T-helper 2 cell treated with Interferon-gamma antibody and Interleukin-4, amounts not matched to agents 5 μg/mL and 100 μg/mL, for 36 hours (primary cell): ENCODE data around the gene RNPC3.
"Not testable (repeated sequence)": the region's sequence is repeated elsewhere in the genome, so short reads cannot be mapped to it uniquely, and the experiment has no call there.

Experiments
- DNase-seq: peaks from one replicate; pipeline ENCODE4 v3.0.0; 2021; ENCODE audit warnings: low spot score
- H3K27ac Mint-ChIP-seq: one replicate; pipeline ENCODE4 v1.8.0; 2021; ENCODE audit warnings: mild to moderate bottlenecking, mixed read lengths
- H3K27me3 Mint-ChIP-seq: one replicate; pipeline ENCODE4 v1.8.0; 2021; ENCODE audit warnings: low read depth, mixed read lengths
- H3K36me3 Mint-ChIP-seq: one replicate; pipeline ENCODE4 v1.8.0; 2021; ENCODE audit warnings: low read depth, mixed read lengths
- H3K4me1 Mint-ChIP-seq: one replicate; pipeline ENCODE4 v1.8.0; 2021; ENCODE audit warnings: low read depth, mixed read lengths
- H3K4me3 Mint-ChIP-seq: one replicate; pipeline ENCODE4 v1.8.0; 2022; ENCODE audit warnings: mild to moderate bottlenecking, moderate library complexity, mixed read lengths
- H3K9me3 Mint-ChIP-seq: one replicate; pipeline ENCODE4 v1.8.0; 2021; ENCODE audit warnings: mixed read lengths

Gene RNPC3

DNA sequence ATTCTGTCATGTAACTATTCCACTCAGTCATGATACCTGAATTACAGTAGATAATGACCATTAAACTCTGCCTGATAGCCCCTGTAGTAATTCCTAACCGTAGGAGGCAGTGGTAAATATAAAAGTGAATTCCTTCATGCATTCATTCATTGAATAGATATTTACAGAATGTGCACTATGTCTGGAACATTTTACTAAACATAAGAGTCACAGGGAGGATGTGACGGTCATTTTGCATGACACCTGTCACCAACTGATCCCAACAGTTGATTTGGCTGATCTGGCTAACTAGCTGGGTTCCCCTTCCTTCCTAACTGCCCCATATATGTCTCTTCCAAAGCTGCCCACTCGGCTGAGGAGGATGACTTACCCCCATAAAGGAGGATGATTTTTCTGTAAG is 2.2 kb upstream of the RNPC3 start:
- no peak for DNase-seq
- peaks cover 6% of the 10 kb centered on the region for H3K36me3 Mint-ChIP-seq
- H3K27me3 Mint-ChIP-seq = peaks cover 7% of the 10 kb centered on the region
- H3K4me1 Mint-ChIP-seq = peaks cover 22% of the 10 kb centered on the region
- H3K4me3 Mint-ChIP-seq = no peak overlapping the region
- no peaks in the 10 kb centered on the region for H3K9me3 Mint-ChIP-seq
- no peak overlapping the region for H3K27ac Mint-ChIP-seq

DNA sequence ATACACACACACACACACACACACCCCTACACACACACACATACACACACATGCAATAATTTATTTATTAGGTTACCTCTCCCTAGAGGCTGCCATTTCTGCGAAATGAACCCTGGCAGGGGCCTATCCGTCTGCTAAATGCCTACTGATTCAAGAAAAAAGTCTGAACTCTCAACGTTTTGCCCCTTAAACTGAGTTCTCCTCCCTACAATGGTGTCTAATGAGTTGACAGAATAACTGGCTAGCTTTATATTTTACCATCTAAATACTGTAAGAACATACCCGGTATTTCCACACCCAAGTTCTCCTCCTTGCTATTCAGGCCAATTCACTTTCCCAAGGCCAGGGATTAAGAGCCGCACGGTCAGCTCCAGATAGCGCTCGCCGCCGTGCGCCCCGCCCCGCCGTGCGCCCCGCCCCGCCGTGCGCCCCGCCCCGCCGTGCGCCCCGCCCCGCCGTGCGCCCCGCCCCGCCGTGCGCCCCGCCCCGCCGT is 339 bp upstream of the RNPC3 start:
- Mint-ChIP-seq H3K27ac (peak overlapping the region; percentile 60), H3K27me3 (peaks cover 7% of the 10 kb centered on the region), H3K9me3 (no peaks in the 10 kb centered on the region), H3K4me3 (peak overlapping the region; percentile 79), H3K36me3 (peaks cover 14% of the 10 kb centered on the region), H3K4me1 (peaks cover 31% of the 10 kb centered on the region)
- no peak for DNase-seq

- Mint-ChIP-seq H3K4me3 (peak overlapping the region; percentile 99), H3K4me1 (peaks cover 42% of the 10 kb centered on the region), H3K9me3 (no peaks in the 10 kb centered on the region), H3K36me3 (peaks cover 34% of the 10 kb centered on the region), H3K27ac (peak overlapping the region; percentile 71), H3K27me3 (peaks cover 7% of the 10 kb centered on the region)
- DNase-seq = no peak
Observed at GRCh38 chr1:103527331-103527730, 1.8 kb downstream of the RNPC3 start.

DNA sequence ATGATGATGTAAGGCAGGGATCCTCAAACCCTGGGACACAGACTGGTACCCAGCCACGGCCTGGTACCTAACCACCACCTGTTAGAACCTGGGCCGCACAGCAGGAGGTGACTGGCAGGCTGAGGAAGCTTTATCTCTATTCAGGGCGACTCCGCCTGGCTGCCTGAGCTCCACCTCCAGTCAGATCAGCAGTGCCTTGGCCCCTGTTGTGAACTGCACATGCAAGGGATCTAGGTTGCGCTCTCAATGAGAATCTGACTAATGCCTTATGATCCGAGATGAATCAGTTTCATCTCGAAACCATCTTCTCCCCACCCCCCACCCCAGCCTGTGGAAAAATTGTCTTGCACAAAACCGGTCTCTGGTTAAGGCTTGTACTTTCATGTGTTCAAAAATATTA is 4.2 kb downstream of the RNPC3 start:
- H3K9me3 Mint-ChIP-seq = no peaks in the 10 kb centered on the region
- DNase-seq = peak; percentile 54
- H3K27me3 Mint-ChIP-seq = no peaks in the 10 kb centered on the region
- no peak overlapping the region for H3K4me3 Mint-ChIP-seq
- H3K36me3 Mint-ChIP-seq = peaks cover 42% of the 10 kb centered on the region
- H3K4me1 Mint-ChIP-seq = peaks cover 43% of the 10 kb centered on the region
- no peak overlapping the region for H3K27ac Mint-ChIP-seq

DNA sequence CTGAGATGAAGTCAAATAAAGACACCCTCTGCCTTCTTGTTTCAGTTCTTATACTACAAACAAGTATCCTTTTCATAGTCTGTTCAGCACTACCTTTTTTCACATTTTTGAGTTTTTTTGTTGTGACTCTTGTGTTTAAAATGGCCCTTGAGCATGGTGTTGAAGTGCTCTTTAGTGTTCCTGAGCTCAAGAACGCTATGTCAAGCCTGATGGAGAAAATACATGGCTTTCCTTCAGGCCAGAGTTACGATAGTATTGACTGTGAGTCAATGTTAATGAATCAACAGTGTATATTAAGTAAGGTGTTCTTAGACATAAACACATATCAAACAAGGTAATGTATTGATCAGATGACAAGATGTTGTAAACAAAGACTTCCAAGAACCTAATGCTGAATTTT is 12.7 kb downstream of the RNPC3 start:
- H3K9me3 Mint-ChIP-seq = no peaks in the 10 kb centered on the region
- no peak overlapping the region for H3K27ac Mint-ChIP-seq
- peaks cover 43% of the 10 kb centered on the region for H3K36me3 Mint-ChIP-seq
- H3K27me3 Mint-ChIP-seq = no peaks in the 10 kb centered on the region
- no peak for DNase-seq
- no peak overlapping the region for H3K4me3 Mint-ChIP-seq
- H3K4me1 Mint-ChIP-seq = no peaks in the 10 kb centered on the region

GRCh38 chr1:103541431-103541830 is 15.9 kb downstream of the RNPC3 start:
- peaks cover 44% of the 10 kb centered on the region for H3K36me3 Mint-ChIP-seq
- no peak for DNase-seq
- H3K4me3 Mint-ChIP-seq = no peak overlapping the region
- no peaks in the 10 kb centered on the region for H3K4me1 Mint-ChIP-seq
- H3K27me3 Mint-ChIP-seq = no peaks in the 10 kb centered on the region
- H3K27ac Mint-ChIP-seq = no peak overlapping the region
- H3K9me3 Mint-ChIP-seq = no peaks in the 10 kb centered on the region

DNA sequence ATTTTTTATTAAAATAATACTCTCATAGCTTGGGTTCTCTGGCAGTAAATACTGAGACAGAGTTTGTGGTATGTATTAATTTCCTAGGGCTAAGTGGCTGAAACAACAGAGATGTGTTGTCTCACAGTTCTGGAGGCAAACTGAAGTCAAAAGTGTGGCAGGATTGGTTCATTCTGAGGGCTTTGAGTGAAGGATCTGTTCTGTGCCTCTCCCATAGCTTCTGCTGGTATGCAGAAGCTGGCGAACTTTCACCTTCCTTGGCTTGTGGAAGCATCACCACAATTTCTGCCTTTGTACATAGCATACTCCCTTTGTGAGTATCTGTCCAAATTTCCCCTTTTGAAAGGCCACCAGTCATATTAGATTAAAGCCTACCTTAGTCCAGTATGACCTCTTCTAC is 21.0 kb downstream of the RNPC3 start:
- H3K27ac Mint-ChIP-seq = no peak overlapping the region
- H3K36me3 Mint-ChIP-seq = peaks cover 41% of the 10 kb centered on the region
- DNase-seq = no peak
- no peaks in the 10 kb centered on the region for H3K9me3 Mint-ChIP-seq
- no peaks in the 10 kb centered on the region for H3K4me1 Mint-ChIP-seq
- no peak overlapping the region for H3K4me3 Mint-ChIP-seq
- H3K27me3 Mint-ChIP-seq = no peaks in the 10 kb centered on the region

DNA sequence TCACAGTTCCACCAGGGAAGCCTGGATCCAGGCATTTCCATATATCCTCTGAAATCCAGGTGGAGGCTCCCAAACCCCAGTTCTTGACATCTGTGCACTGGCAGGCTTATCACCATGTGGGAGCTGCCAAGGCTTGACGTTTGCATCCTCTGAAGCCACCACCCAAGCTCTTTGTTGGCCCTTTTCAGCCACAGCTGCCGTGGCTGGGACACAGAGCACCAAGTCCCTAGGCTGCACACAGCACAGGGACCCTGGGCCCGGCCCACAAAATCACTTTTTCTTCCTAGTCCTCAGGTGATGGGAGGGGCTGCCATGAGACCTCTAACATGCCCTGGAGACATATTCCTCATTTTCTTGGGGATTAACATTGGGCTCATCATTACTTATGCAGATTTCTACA is 22.3 kb downstream of the RNPC3 start:
- no peaks in the 10 kb centered on the region for H3K27me3 Mint-ChIP-seq
- no peak for DNase-seq
- no peaks in the 10 kb centered on the region for H3K4me1 Mint-ChIP-seq
- H3K27ac Mint-ChIP-seq = no peak overlapping the region
- H3K4me3 Mint-ChIP-seq = no peak overlapping the region
- H3K9me3 Mint-ChIP-seq = no peaks in the 10 kb centered on the region
- H3K36me3 Mint-ChIP-seq = peaks cover 40% of the 10 kb centered on the region

GRCh38 chr1:103560427-103560826 is 34.9 kb downstream of the RNPC3 start:
- Mint-ChIP-seq H3K9me3 (no peaks in the 10 kb centered on the region), H3K36me3 (peaks cover 8% of the 10 kb centered on the region), H3K4me1 (peaks cover 8% of the 10 kb centered on the region), H3K27me3 (no peaks in the 10 kb centered on the region), H3K4me3 (no peak overlapping the region), H3K27ac (no peak overlapping the region)
- no peak for DNase-seq

- DNase-seq, H3K4me3 Mint-ChIP-seq, H3K27me3 Mint-ChIP-seq, H3K9me3 Mint-ChIP-seq, H3K36me3 Mint-ChIP-seq, H3K27ac Mint-ChIP-seq, H3K4me1 Mint-ChIP-seq: not testable (repeated sequence)
Observed at GRCh38 chr1:103561124-103561523, 35.6 kb downstream of the RNPC3 start.

DNA sequence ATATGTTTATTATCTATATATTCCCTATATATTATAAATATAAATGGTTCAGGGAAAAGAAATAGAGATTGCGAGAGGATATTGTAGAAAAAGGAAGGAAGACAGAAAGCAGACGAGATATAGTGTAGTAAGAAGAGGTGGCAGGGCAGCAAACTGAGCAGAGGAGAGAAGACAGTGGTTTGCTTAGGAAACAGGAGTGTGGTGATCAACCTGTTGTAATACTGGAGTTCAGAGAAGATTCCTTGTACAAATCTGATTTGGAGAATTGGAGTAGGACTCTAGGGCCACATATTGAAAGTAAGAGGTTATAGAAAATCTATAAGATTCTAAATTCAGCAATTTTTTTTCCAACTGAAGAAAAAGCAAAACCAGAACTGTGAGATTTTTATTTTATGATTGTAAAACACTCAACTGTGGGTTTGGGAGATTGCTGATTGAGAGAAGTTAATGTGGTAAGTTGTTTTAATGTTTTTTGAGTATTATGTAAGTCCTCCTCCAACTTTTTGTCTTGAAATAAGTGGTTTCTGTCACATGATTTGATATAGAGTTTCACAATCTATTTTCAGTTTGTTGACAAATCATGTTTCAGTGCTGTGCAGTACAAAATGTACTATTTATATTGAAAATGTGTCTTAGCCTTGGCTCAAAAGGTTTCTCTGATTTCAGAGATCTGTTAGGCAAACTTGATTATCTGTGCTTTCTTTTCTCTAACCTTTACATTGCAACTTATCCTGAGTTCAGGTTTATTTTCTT is 36.3 kb downstream of the RNPC3 start:
- no peaks in the 10 kb centered on the region for H3K9me3 Mint-ChIP-seq
- H3K4me3 Mint-ChIP-seq = no peak overlapping the region
- H3K27me3 Mint-ChIP-seq = no peaks in the 10 kb centered on the region
- H3K4me1 Mint-ChIP-seq = peaks cover 5% of the 10 kb centered on the region
- DNase-seq = no peak
- no peak overlapping the region for H3K27ac Mint-ChIP-seq
- peaks cover 2% of the 10 kb centered on the region for H3K36me3 Mint-ChIP-seq

GRCh38 chr1:103563056-103563455 is 37.6 kb downstream of the RNPC3 start:
- no peak overlapping the region for H3K4me3 Mint-ChIP-seq
- H3K36me3 Mint-ChIP-seq = no peaks in the 10 kb centered on the region
- no peak for DNase-seq
- peaks cover 5% of the 10 kb centered on the region for H3K4me1 Mint-ChIP-seq
- H3K9me3 Mint-ChIP-seq = no peaks in the 10 kb centered on the region
- no peak overlapping the region for H3K27ac Mint-ChIP-seq
- H3K27me3 Mint-ChIP-seq = no peaks in the 10 kb centered on the region

GRCh38 chr1:103569493-103569892 is 44.0 kb downstream of the RNPC3 start:
- Mint-ChIP-seq H3K27ac (no peak overlapping the region), H3K36me3 (no peaks in the 10 kb centered on the region), H3K27me3 (no peaks in the 10 kb centered on the region), H3K9me3 (no peaks in the 10 kb centered on the region), H3K4me1 (no peaks in the 10 kb centered on the region), H3K4me3 (no peak overlapping the region)
- DNase-seq = no peak

GRCh38 chr1:103571289-103571688 is 45.8 kb downstream of the RNPC3 start, which contains the start of gene AMY2B:
AMY2B (plus strand) TSS chr1:103571589; CDS start chr1:103571603, 14 bp downstream.
- H3K4me1 Mint-ChIP-seq, H3K27ac Mint-ChIP-seq, H3K27me3 Mint-ChIP-seq, H3K36me3 Mint-ChIP-seq, DNase-seq, H3K4me3 Mint-ChIP-seq, H3K9me3 Mint-ChIP-seq: not testable (repeated sequence)

- Mint-ChIP-seq H3K4me3 (no peak overlapping the region), H3K36me3 (no peaks in the 10 kb centered on the region), H3K9me3 (no peaks in the 10 kb centered on the region), H3K4me1 (no peaks in the 10 kb centered on the region), H3K27ac (no peak overlapping the region), H3K27me3 (no peaks in the 10 kb centered on the region)
- DNase-seq = no peak
Observed at GRCh38 chr1:103576065-103576464, 50.6 kb downstream of the RNPC3 start.
